Muscle of arm (tissue), 12 donors: ENCODE data around the gene ATG7. TPM values are rescaled to one million over a fixed set of nuclear protein-coding genes. Genes with fewer than 3 reads are reported as not detected.
"Not testable (repeated sequence)": the region's sequence is repeated elsewhere in the genome, so short reads cannot be mapped to it uniquely, and the experiment has no call there.

Source experiments
- DNase-seq: peaks from one replicate; pipeline ENCODE4 v3.0.0-alpha.2; 2013
- polyA plus RNA-seq, 12 donors: library from polyadenylated mRNA; unstranded; fragments of 120-200 nt; gene quantifications; one replicate each; pipeline ENCODE4 v1.2.1, GENCODE V29; 2013; ENCODE audit not compliant: insufficient read length in 12 of 12

The ATG7 gene
- polyA plus RNA-seq, 12 donors, result 11.9 to 18.8 (median 15.3) TPM; not detected in 1

DNA sequence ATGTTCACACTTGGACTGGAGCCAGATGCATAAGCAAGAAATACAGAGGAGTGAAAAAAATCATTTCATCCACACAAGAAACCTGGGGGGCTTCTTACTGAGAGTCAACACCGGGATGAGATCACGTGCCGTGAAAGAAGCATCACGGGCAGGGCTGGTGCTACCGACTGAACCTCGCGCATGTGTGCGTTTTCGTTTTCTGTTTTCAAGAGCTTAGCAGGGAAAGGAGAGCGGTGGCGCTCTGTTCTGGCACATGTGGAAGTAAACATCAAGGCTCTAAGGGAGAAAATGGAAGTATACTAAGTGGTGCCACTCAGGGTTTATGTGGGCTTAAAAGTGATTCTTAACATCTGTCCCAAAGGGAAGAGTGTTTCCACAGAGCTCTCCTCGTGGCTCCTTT, 315.6 kb downstream of the ATG7 start:
- no peak for DNase-seq

- DNase-seq, result no peak
Measured at GRCh38 chr3:11588338-11588737, 316.1 kb downstream of the ATG7 start.

DNA sequence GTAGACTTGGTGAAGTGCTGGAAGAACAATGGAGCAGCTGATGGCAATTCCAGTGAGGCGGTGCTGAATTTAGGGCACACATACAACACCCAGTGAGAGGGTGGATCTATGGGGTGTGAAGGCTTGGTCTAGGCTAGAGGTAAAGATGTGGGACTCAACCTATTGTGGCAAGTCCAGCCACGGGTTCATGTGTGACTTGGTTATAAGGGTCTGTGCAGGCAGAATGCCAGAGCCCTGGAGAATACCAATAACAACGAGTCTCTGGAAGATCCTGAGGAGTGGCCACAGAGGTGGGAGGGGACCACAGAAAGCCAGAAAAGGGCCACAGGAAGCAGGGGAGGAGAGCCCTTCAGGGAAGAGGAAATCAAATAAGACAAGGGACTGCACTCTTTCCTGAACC, 316.6 kb downstream of the ATG7 start:
- no peak for DNase-seq

- DNase-seq, result no peak
Measured at GRCh38 chr3:11589706-11590105, 317.5 kb downstream of the ATG7 start.

DNA sequence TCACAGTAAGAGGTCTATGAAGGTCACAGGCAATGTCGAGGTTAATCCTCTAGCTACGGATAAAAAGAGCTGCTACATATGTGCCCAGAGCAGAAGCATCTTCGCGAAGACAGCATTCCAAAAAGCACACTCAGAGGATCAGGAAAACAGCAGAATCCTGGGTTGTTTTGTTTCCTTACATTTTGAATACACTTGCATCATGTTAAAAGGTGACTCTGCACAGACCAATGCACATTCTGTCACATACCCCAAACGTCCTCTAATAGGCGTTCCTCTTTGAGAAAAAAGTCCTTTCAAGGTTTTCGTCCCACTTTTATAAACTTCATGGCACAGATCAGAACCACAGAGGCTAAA, 318.8 kb downstream of the ATG7 start:
- DNase-seq, result no peak

DNA sequence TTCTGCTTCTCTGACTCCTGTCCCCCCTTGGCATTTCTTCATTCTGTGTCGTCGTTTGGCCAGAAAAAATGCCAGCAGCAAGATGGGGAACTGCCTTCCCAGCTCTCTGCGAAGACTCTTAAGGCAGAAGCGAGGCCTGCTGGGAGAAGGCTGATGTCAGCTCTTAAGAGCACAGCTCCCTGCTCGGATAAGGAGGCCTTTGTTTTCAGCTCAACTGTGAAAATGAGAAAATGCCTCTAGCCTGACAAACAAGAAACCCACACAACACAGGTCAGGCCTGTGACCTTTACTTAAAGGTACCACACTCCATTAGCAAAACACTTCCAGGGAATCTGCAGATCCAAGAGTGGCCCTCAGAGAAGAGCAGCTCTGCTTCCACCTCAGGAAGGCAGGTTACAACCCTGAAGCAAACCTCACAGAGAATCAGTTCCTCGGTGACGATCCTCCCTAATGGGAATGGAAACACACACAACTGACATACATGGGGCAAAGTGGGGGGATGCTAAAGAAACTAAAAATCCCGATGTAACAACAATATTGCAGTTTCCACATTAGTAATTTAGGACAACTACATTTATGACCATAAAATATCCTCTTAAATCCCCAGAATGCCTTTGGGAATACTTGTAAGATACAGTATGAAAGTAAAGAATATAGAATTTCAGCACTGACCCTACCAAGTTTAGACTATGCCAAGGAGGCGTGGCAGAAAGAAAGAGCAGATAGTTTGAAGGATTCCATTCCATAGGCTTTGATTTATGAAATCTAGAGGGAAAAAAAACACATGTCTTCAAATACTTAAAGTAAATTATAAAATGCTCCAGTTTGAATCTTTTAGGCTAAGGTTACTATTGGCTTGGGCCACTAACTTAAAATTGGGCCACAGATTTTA, 319.4 kb downstream of the ATG7 start:
- DNase-seq, result no peak

DNA sequence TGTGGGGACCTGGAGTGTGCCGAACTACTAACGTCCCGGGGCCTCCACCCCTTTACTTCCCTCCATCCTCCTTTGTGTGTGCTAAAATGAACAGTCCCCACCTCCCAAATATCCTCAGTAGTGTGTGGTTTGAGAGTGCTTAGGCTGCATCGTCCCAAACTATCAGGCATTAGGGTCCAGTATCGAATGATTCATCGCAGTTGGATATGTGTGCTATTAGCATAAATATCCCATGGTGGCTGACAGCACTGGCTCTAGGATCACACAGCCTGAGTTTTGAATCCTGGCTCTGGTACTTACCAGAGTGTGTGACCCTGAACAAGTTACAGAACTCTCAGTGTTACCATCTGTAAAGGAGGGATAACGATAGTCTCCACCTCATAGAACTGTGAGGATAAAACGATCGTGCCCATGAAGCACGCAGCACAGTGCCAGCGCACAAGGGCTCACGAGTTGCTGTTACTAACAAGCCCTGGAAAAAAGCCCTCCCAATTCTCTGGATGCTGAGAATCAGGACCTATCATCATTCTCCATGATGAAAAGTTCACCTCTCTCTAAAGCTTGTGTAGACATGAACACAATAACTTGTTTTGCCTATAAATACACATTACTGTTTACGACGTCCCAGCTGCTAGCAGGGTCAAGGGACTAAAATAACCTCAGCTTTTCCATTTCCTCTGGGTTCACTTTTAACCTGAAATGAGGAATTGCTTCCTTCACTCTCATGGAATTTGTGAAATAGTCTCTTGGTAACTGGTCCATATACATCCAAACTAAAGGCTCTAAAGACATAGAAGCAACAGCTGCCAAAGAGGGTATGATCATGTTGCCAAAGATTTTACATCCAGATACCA, 320.5 kb downstream of the ATG7 start:
- no peak for DNase-seq

DNA sequence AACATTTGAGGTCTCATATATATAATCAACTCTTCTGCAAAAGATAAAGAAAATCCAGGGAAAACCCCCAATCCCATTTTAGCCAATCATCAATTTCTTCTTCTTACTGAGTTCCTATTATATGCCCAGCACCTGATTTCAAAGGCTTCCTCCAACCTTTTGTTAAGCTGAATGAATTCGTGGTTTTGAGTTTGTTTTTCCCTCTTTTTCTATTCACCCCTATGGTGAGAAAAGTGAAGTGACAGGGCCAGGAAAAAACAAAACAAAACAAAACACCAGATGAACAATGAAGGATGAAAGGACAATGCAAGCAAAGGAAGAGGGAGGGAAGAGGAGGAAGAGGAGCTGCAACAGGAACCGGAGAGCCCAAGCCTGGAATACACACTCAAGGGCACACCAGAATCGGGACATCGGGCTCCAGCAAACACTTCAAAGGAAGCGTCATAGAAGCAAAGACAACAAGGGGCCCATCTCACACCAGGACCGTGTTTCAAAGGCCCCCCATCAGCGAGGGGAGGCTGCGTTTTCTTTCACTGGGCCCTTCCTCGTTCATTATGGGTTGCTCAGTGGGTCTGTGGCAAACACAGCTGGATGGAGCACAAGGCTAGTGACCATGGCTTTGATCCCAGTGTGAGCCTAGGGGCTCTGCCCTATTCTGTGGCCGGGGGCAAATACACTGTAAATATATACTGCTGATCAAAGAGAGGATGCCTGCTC, 321.3 kb downstream of the ATG7 start:
- DNase-seq, result no peak

GRCh38 chr3:11595024-11595423, 322.8 kb downstream of the ATG7 start:
- DNase-seq, result not testable (repeated sequence)

GRCh38 chr3:11596387-11596786, 324.2 kb downstream of the ATG7 start:
- DNase-seq, result no peak

DNA sequence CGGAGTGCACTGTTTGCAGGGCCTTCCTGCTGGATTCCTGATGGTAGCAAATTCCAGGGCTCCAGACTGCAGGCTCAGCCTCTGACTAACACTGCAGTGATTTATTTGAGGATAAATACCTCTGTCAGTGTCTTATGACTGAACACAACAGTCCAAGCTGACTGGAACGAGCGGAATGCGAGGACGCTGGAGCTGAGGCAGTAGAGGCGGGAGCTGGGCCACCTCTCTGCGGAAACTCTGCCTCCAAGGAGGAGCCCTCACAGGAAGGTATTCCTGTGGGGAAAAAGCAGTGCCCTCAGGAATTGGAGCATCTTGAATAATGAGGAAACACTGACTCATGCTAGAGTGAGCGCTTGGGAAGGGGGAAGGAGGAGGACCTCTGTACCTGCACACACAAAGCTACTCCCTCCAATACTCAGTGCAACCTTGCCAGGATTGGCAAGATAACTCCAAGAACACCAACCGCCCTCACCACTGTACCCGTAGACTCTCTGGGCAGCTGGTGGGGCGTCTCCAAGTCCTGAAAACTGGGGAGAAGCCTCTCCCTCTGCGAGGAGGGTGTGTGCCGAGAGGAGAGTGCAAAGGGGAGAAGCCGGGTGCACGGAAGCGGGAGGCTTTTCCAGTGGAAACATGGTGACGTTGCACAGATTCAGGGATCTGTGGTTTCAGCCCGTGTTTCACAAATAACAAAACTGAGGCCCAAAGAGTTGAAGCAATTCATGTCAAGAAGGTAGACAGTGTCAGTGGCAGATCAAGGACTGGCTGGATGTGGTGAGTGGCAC, 328.5 kb downstream of the ATG7 start:
- peak; percentile 63 for DNase-seq

DNA sequence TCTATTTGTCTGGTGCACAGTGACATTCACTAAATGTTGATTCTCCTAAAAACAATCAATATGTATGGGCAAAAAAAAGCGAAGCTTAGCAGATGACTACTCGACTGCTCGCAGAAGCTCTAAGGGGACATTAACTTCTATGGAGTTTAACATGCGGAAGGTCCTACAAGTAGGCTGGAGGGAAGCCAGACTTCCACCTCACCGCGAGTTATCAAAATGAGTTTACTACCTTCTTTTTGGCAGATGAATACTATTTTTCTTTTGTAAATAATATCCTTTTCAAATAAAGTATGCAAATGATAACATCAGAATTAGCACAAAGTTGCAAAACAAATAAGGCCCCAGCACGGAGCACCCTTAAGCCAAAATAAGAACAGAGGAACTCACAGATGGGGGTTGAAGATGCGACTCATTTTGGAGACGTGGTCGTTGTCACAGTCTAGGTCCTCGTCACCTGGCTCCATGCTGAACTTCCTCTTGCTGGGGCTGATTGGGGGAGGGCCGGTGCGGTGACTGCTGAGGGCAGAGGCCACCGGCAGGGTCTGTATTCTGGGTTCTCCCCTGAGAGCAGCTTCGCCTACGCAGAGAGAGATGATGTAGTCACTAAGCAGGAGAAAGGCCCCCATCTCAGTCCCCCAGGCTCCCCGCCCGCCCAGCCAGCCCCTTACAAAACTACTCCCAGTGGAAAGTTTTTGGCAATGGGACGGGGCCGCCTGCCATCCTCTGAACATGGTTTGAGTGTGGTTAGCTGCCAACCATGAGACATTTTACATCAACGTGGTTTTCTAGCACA, 329.4 kb downstream of the ATG7 start:
- DNase-seq, result no peak

GRCh38 chr3:11602239-11602840, 330.1 kb downstream of the ATG7 start:
- DNase-seq, result no peak

DNA sequence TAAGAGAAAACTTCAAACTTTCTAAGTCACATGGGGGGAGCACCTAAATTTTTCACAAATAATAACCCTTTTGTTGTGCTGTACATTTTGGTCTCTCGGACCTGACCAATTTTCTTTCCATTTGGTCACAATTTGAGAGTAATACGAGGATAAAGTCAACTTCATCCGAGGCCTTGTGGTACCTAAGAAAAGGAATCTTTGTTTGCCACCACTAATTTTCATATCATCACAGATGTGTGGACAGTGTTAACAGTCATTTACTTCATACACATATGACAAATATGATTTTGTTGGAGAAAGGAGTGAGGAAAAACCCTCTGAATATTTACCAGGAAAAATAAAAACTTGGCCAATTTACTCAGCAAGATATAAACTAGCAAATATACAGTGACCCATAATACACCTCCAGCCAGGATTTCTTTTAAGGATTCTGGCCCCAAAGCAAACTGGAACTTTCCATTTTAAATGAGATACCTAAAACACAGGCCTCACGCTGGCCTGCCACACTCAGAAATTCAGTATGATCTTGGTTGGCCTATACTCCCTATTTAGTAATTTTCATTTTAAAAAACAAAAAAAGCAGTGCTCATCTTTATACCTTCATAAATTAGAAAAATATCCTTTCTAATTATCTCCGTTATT, 330.8 kb downstream of the ATG7 start:
- DNase-seq, result no peak

GRCh38 chr3:11603628-11604027, 331.4 kb downstream of the ATG7 start:
- DNase-seq, result no peak

- DNase-seq, result no peak
Measured at GRCh38 chr3:11604139-11604892, 332.1 kb downstream of the ATG7 start.

- DNase-seq, result no peak
Measured at GRCh38 chr3:11605398-11605797, 333.2 kb downstream of the ATG7 start.

GRCh38 chr3:11606090-11606784, 334.0 kb downstream of the ATG7 start:
- no peak for DNase-seq
